ENCODE data around the gene SLC25A46.
"Not testable (repeated sequence)": the region's sequence is repeated elsewhere in the genome, so short reads cannot be mapped to it uniquely, and the experiment has no call there.

- not testable (repeated sequence) for TF ChIP-seq CTCF, POLR2A (IDR thresholded peaks at IDR 0.05)
These were observed 48.2 kb upstream of the SLC25A46 start for GRCh38 chr5:110690587-110690986.

Measured in testis (tissue), 2 donors.